Activated naive CD4-positive, alpha-beta T cell (primary cell): ENCODE measurements around the gene ITGAV.

Source experiments
- DNase-seq, 4 experiments: peaks; one replicate each; lab custom pipeline; 2025; lab: John Stamatoyannopoulos, UW

The ITGAV gene

GRCh38 chr2:186669146-186669545 is 79.3 kb downstream of the ITGAV start:
- DNase-seq, result no peak

GRCh38 chr2:186670831-186671230 is 81.0 kb downstream of the ITGAV start:
- no peak for DNase-seq

GRCh38 chr2:186675380-186675779 is 85.5 kb downstream of the ITGAV start:
- no peak for DNase-seq

- DNase-seq, result no peak
These were observed 93.5 kb downstream of the ITGAV start for GRCh38 chr2:186683341-186683740.

- DNase-seq, result no peak
These were observed 98.0 kb downstream of the ITGAV start for GRCh38 chr2:186687807-186688211.

GRCh38 chr2:186688813-186689212 is 99.0 kb downstream of the ITGAV start:
- DNase-seq, result no peak

- DNase-seq, result no peak
These were observed 100.9 kb downstream of the ITGAV start for GRCh38 chr2:186690786-186691185.

- DNase-seq, result no peak
These were observed 101.4 kb downstream of the ITGAV start for GRCh38 chr2:186691231-186691630.

- DNase-seq, result no peak
These were observed 102.0 kb downstream of the ITGAV start for GRCh38 chr2:186691900-186692299.

- DNase-seq, result no peak
These were observed 103.6 kb downstream of the ITGAV start for GRCh38 chr2:186693446-186693832.

GRCh38 chr2:186695081-186695756 is 105.4 kb downstream of the ITGAV start:
- DNase-seq, result no peak

GRCh38 chr2:186696290-186696689 is 106.4 kb downstream of the ITGAV start:
- no peak for DNase-seq

- DNase-seq, result no peak
These were observed 106.9 kb downstream of the ITGAV start for GRCh38 chr2:186696804-186697203.

GRCh38 chr2:186697536-186697935 is 107.7 kb downstream of the ITGAV start:
- no peak for DNase-seq

GRCh38 chr2:186699742-186700141 is 109.9 kb downstream of the ITGAV start:
- DNase-seq, result no peak

GRCh38 chr2:186702006-186702405 is 112.2 kb downstream of the ITGAV start:
- DNase-seq, result no peak

- DNase-seq, result no peak
These were observed 112.6 kb downstream of the ITGAV start for GRCh38 chr2:186702501-186702900.

- no peak for DNase-seq
These were observed 115.0 kb downstream of the ITGAV start for GRCh38 chr2:186704897-186705296.

- DNase-seq, result no peak
These were observed 119.9 kb downstream of the ITGAV start for GRCh38 chr2:186709529-186710450.

- DNase-seq, result no peak
These were observed 123.8 kb downstream of the ITGAV start for GRCh38 chr2:186713691-186714090.

- DNase-seq, result no peak
These were observed 124.8 kb downstream of the ITGAV start for GRCh38 chr2:186714611-186715010.

GRCh38 chr2:186716004-186716403 is 126.1 kb downstream of the ITGAV start:
- no peak for DNase-seq

GRCh38 chr2:186716899-186717298 is 127.0 kb downstream of the ITGAV start:
- no peak for DNase-seq
